Parathyroid adenoma (tissue), 2 donors: ENCODE measurements around the gene ANG.

ENCODE experiments used
- H2AFZ ChIP-seq: fragments of 300-600 bp; sonication (generic); one replicate; pipeline ENCODE4 v1.7.0; 2017; ENCODE audit warnings: antibody characterized with exemption, mild to moderate bottlenecking
- H3K27ac ChIP-seq: fragments of 300-600 bp; sonication (generic); one replicate; pipeline ENCODE4 v1.7.0; 2017
- H3K27me3 ChIP-seq: fragments of 300-600 bp; sonication (generic); one replicate; pipeline ENCODE4 v1.7.0; 2017; ENCODE audit warnings: low read length; ENCODE audit not compliant: control insufficient read depth, insufficient read depth
- H3K36me3 ChIP-seq: fragments of 300-600 bp; sonication (generic); one replicate; pipeline ENCODE4 v1.7.0; 2017; ENCODE audit warnings: low read length; ENCODE audit not compliant: control insufficient read depth, insufficient read depth
- H3K4me1 ChIP-seq: fragments of 300-600 bp; sonication (generic); one replicate; pipeline ENCODE4 v1.7.0; 2017; ENCODE audit warnings: control low read depth
- H3K4me2 ChIP-seq: fragments of 300-600 bp; sonication (generic); one replicate; pipeline ENCODE4 v1.7.0; 2017; ENCODE audit warnings: low read length
- H3K4me3 ChIP-seq: fragments of 300-600 bp; sonication (generic); one replicate; pipeline ENCODE4 v1.7.0; 2017; ENCODE audit warnings: low read depth, low read length
- H3K79me2 ChIP-seq: fragments of 300-600 bp; sonication (generic); one replicate; pipeline ENCODE4 v1.7.0; 2017; ENCODE audit warnings: control low read depth
- H3K9ac ChIP-seq: fragments of 300-600 bp; sonication (generic); one replicate; pipeline ENCODE4 v1.7.0; 2017; ENCODE audit warnings: mild to moderate bottlenecking
- H3K9me3 ChIP-seq: fragments of 300-600 bp; sonication (generic); one replicate; pipeline ENCODE4 v1.7.0; 2017; ENCODE audit warnings: low read length; ENCODE audit not compliant: control insufficient read depth
- CTCF ChIP-seq: fragments of 300-600 bp; sonication (generic); IDR thresholded peaks from one replicate; pipeline ENCODE4 v1.7.0; 2017; ENCODE audit warnings: antibody characterized with exemption, mild to moderate bottlenecking
- donor health status: primary hyperparathyroidism.

Gene ANG

GRCh38 chr14:20687362-20688166, 1.0 kb upstream of the ANG start:
- Histone ChIP-seq H3K4me1 (no peaks in the 10 kb centered on the region), H3K4me2 (no peak overlapping the region), H3K36me3 (no peaks in the 10 kb centered on the region), H2AFZ (no peak overlapping the region), H3K9me3 (no peaks in the 10 kb centered on the region), H3K9ac (no peak overlapping the region), H3K4me3 (no peak overlapping the region), H3K27ac (no peak overlapping the region), H3K79me2 (no peaks in the 10 kb centered on the region), H3K27me3 (no peaks in the 10 kb centered on the region)
- no peak for TF ChIP-seq CTCF

- Histone ChIP-seq H3K9ac (no peak overlapping the region), H3K27me3 (no peaks in the 10 kb centered on the region), H3K79me2 (no peaks in the 10 kb centered on the region), H3K27ac (no peak overlapping the region), H3K4me2 (no peak overlapping the region), H3K9me3 (no peaks in the 10 kb centered on the region), H3K36me3 (no peaks in the 10 kb centered on the region), H2AFZ (no peak overlapping the region), H3K4me3 (no peak overlapping the region), H3K4me1 (no peaks in the 10 kb centered on the region)
- TF ChIP-seq CTCF: peak; percentile 87
These were observed 2.5 kb downstream of the ANG start for GRCh38 chr14:20690848-20691640.

DNA sequence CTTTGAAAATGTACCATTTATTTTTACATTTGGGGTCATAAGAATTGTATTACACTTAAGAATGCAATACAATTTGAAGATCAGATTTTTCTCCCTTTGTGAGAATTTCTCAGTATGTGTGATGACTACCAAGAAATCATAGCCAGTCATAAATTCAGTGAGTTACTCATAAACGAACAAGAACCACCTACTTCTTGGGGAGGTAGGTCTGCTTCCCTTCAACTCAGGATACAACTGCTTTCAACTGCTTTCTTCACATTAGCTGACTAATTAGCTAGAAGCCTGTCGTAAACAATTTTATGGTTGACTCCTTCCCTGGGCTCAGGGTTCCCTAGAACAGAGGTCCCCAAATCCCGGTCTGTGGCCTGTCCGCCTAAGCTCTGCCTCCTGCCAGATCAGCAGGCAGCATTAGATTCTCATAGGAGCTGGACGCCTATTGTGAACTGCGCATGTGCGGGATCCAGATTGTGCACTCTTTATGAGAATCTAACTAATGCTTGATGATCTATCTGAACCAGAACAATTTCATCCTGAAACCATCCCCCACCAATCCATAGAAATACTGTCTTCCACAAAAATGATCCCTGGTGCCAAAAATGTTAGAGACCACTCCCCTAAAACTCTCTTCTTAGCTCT, 3.7 kb downstream of the ANG start:
- no peak overlapping the region for H2AFZ ChIP-seq
- H3K9ac ChIP-seq: no peak overlapping the region
- H3K4me3 ChIP-seq: no peak overlapping the region
- H3K27me3 ChIP-seq: no peaks in the 10 kb centered on the region
- no peak for TF ChIP-seq CTCF
- no peak overlapping the region for H3K27ac ChIP-seq
- H3K9me3 ChIP-seq: no peaks in the 10 kb centered on the region
- H3K4me1 ChIP-seq: no peaks in the 10 kb centered on the region
- no peaks in the 10 kb centered on the region for H3K79me2 ChIP-seq
- H3K4me2 ChIP-seq: no peak overlapping the region
- no peaks in the 10 kb centered on the region for H3K36me3 ChIP-seq

- no peak for TF ChIP-seq CTCF
- no peak overlapping the region for H3K4me2 ChIP-seq
- no peak overlapping the region for H2AFZ ChIP-seq
- H3K9ac ChIP-seq: no peak overlapping the region
- no peaks in the 10 kb centered on the region for H3K9me3 ChIP-seq
- no peaks in the 10 kb centered on the region for H3K27me3 ChIP-seq
- no peaks in the 10 kb centered on the region for H3K4me1 ChIP-seq
- no peaks in the 10 kb centered on the region for H3K79me2 ChIP-seq
- no peaks in the 10 kb centered on the region for H3K36me3 ChIP-seq
- no peak overlapping the region for H3K27ac ChIP-seq
- H3K4me3 ChIP-seq: no peak overlapping the region
These were observed 8.2 kb downstream of the ANG start for GRCh38 chr14:20696764-20697163.
